Fibroblast of mammary gland (primary cell): ENCODE results near the gene LINGO1.

Experiments used
- DNase-seq: peaks from one replicate; pipeline ENCODE4 v3.0.0-alpha.2; 2010; ENCODE audit warnings: low read depth
- H3K4me3 ChIP-seq: 2 replicates; pipeline ENCODE4 v1.5.1; 2011; ENCODE audit warnings: low read depth, mild to moderate bottlenecking, low read length, moderate library complexity; ENCODE audit not compliant: control insufficient read depth
- CTCF ChIP-seq: conservative IDR thresholded peaks from 2 replicates; pipeline ENCODE4 v1.5.1; 2011; ENCODE audit warnings: low read depth, low read length, inconsistent platforms; ENCODE audit not compliant: control insufficient read depth, insufficient read depth

The LINGO1 gene

GRCh38 chr15:77575203-77575934, 57.3 kb downstream of the LINGO1 start:
- no peak overlapping the region for H3K4me3 ChIP-seq

GRCh38 chr15:77574521-77575202, 58.0 kb downstream of the LINGO1 start:
- H3K4me3 ChIP-seq: no peak overlapping the region
- TF ChIP-seq CTCF: no peak
- DNase-seq: no peak

More at GRCh38 chr15:77575203-77575934, 57.3 kb downstream of the LINGO1 start:
- no peak for TF ChIP-seq CTCF
- no peak for DNase-seq

GRCh38 chr15:77573802-77574201, 58.9 kb downstream of the LINGO1 start:
- DNase-seq: no peak
- no peak for TF ChIP-seq CTCF
- no peak overlapping the region for H3K4me3 ChIP-seq

- no peak for DNase-seq
- no peak for TF ChIP-seq CTCF
- H3K4me3 ChIP-seq: no peak overlapping the region
These were observed 60.5 kb downstream of the LINGO1 start for GRCh38 chr15:77572186-77572585.

- no peak for DNase-seq
- no peak for TF ChIP-seq CTCF
- H3K4me3 ChIP-seq: no peak overlapping the region
These were observed 61.0 kb downstream of the LINGO1 start for GRCh38 chr15:77571741-77572140.

- TF ChIP-seq CTCF: no peak
- no peak overlapping the region for H3K4me3 ChIP-seq
- no peak for DNase-seq
These were observed 61.5 kb downstream of the LINGO1 start for GRCh38 chr15:77571181-77571580.
